Epithelial cell of proximal tubule (primary cell): ENCODE data around the gene BTN3A1. TPM values are rescaled to one million over a fixed set of nuclear protein-coding genes. Genes with fewer than 3 reads are reported as not detected.

Source experiments
- DNase-seq: peaks from one replicate; pipeline ENCODE4 v3.0.0-alpha.2; 2011; ENCODE audit warnings: low read depth
- H3K4me3 ChIP-seq: 2 replicates; pipeline ENCODE4 v1.5.1; 2011; ENCODE audit warnings: low read depth, mild to moderate bottlenecking, low read length
- total RNA-seq: library from RNA; depleted of rRNA; stranded (reverse); fragments of >200 nt; gene quantifications from 2 replicates; pipeline ENCODE4 v1.2.3, GENCODE V29; 2015
- TF ChIP-seq, protein P1 (sequence below): conservative IDR thresholded peaks from 2 replicates; pipeline ENCODE4 v1.5.1; 2012; ENCODE audit warnings: low read depth, mild to moderate bottlenecking, low read length

Gene BTN3A1
- total RNA-seq, 1 donor from 2014 or later: 5.4 TPM

DNA sequence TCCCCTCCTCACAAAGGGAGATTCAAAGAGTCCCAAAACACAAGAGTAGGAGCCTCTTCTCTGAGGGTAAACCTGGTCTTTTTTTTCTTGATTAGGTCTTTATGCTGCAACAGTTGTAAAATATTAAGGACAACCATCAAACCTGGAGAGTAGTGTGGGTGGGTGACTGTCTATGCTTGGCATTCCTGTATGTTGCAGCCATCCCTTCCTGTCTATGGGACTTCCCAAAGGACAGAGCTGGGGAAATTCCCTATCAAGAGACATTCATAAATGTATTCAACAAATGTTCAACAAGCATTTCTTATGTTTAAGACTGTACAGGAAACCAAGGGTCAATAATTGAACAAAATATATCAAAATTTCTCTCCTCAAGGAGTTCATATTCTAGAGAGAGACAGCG is 13.6 kb upstream of the BTN3A1 start:
- TF ChIP-seq, protein P1, sequence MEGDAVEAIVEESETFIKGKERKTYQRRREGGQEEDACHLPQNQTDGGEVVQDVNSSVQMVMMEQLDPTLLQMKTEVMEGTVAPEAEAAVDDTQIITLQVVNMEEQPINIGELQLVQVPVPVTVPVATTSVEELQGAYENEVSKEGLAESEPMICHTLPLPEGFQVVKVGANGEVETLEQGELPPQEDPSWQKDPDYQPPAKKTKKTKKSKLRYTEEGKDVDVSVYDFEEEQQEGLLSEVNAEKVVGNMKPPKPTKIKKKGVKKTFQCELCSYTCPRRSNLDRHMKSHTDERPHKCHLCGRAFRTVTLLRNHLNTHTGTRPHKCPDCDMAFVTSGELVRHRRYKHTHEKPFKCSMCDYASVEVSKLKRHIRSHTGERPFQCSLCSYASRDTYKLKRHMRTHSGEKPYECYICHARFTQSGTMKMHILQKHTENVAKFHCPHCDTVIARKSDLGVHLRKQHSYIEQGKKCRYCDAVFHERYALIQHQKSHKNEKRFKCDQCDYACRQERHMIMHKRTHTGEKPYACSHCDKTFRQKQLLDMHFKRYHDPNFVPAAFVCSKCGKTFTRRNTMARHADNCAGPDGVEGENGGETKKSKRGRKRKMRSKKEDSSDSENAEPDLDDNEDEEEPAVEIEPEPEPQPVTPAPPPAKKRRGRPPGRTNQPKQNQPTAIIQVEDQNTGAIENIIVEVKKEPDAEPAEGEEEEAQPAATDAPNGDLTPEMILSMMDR: no peak
- H3K4me3 ChIP-seq: no peak overlapping the region
- no peak for DNase-seq

DNA sequence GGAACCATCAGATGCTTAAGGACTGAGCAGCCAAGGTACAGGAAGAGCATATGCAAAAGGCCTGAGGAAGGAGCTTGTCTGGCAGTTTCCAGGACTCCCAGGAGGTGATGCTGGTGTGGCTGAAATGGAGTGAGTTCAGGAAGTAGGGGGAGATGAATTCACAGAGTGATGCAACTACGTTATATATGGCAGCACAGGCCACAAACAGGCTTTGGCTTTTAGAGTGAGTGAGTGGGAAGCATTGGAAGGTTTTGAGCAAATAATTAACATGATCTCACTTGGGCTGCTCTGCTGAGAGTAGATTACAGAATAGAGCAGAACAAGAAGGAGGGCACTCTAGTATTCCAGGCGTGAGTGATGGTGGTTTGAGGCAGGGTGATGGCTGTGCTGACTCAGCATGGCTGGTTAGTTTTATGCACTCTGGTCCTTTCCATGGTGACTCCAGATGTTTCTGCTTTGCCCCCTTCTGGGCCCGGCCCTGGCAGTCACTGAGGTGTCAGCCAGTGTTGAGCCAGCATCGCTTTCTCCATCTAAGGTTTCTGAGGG is 12.7 kb upstream of the BTN3A1 start:
- no peak overlapping the region for H3K4me3 ChIP-seq
- TF ChIP-seq, protein P1: peak; percentile 60
- peak; percentile 73 for DNase-seq

GRCh38 chr6:26390531-26390930 is 11.5 kb upstream of the BTN3A1 start:
- H3K4me3 ChIP-seq: no peak overlapping the region
- DNase-seq: no peak
- TF ChIP-seq, protein P1: no peak

DNA sequence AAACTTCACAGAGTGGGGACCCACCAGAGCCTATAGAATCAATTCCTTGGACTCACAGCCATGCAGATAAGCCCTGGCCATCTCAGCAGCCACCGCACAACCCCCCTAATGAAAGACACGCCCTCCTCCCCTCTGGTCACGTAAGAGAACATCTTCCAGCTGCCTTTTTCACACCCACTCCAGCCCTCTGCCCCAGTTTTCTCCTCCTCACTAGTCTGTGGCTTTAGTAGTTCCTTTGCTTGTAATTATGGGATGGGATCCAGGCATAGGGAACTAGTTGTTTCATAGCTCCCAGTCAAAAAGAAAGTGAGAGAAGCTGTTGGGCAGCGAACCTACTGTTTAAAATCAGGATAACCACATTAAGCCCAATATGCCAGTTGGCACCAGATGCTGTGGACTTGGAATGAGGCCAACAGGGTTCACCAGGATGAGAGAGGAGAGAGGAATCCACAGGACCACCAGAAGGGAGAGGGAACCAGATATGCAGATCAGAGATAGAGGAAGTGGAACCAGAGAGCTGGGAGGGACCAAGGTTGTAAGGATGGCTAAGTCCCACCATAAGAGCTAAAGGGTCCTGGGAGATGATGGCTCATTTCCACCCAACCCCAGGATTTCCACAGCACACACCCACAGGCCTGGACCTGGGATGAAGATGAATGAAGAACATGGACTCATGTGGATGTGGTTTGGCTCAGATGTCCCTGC is 9.0 kb upstream of the BTN3A1 start:
- TF ChIP-seq, protein P1: no peak
- no peak for DNase-seq
- no peak overlapping the region for H3K4me3 ChIP-seq

DNA sequence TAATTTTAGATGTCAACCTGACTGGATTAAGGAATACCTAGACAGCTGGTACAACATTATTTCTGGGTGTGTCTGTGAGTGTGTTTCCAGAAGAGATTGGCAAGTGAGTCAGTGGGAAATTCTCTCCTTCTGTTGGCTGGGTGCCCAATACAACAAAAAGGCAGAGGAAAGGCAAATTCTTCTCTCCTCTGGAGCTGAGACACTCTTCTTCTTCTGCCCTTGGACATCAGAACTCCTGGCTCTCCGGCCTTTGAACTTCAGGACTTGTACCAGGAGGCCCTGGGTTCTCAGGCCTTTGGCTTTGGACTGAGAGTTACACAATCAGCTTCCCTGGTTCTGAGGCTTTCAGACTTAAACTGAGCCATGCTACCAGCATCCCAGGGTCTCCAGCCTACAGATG is 7.8 kb upstream of the BTN3A1 start:
- H3K4me3 ChIP-seq: no peak overlapping the region
- peak; percentile 44 for DNase-seq
- TF ChIP-seq, protein P1: no peak

DNA sequence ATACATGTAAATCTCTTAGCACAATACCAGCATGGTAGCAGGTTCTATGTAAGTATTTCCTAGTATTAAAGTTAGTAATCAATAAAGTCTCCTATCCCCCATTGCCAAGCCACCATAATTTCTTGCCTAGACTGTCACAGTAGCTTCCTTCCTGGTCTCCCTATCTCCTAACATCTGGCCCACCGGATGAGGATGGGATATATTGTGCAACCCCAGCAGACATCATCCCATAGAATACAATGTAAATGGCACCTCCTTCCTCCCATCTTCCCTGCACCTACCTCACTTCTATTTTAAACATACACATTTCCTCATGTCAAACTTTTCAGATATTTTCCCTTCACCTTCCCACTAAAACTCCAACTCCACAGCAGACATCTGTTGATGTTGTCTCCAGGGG is 3.5 kb upstream of the BTN3A1 start:
- no peak for DNase-seq
- H3K4me3 ChIP-seq: no peak overlapping the region
- TF ChIP-seq, protein P1: no peak

DNA sequence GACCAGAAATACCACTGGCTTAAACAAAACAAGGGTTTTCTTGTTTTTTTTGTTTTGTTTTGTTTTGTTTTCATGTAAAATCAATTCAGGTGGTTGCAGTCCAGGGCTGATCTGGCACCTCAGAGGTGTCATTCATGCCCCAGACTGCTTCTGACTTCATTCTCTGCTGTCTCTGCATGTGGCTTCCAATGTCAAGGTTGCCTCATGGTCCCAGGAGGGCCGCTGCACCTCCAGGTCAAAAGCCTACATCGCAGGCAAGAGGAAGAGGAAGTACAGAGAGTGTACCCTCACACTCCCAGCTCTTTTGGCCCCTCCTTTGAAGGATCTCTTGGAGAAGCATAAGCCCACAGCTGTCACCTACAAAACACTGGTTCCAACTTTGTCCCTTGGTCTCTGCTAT is 1.4 kb upstream of the BTN3A1 start:
- TF ChIP-seq, protein P1: no peak
- H3K4me3 ChIP-seq: no peak overlapping the region
- DNase-seq: no peak
